Fibroblast of villous mesenchyme (primary cell): ENCODE measurements around the gene CD163L1. TPM values are rescaled to one million over a fixed set of nuclear protein-coding genes. Genes with fewer than 3 reads are reported as not detected.
A peak's percentile ranks its signal among the peaks of the same experiment; 100 is the strongest.

Source experiments
- DNase-seq: peaks from one replicate; pipeline ENCODE4 v3.0.0-alpha.2; 2010; ENCODE audit warnings: low read depth
- H3K4me3 ChIP-seq: 2 replicates; pipeline ENCODE4 v1.5.1; 2011; ENCODE audit warnings: low read depth, mild to moderate bottlenecking, low read length
- CTCF ChIP-seq: IDR thresholded peaks from 2 replicates; pipeline ENCODE4 v1.5.1; 2012; ENCODE audit warnings: low read depth, mild to moderate bottlenecking, low read length; ENCODE audit not compliant: insufficient read depth
- total RNA-seq: library from RNA; depleted of rRNA; stranded (reverse); fragments of >200 nt; gene quantifications from 2 replicates; pipeline ENCODE4 v1.2.3, GENCODE V29; 2012

The CD163L1 gene
- total RNA-seq, 1 donor, result 7.3 TPM

GRCh38 chr12:7376196-7376595, 67.8 kb downstream of the CD163L1 start:
- H3K4me3 ChIP-seq, result no peak overlapping the region
- peak; percentile 43 for DNase-seq
- TF ChIP-seq CTCF, result no peak

GRCh38 chr12:7375145-7375543, 68.8 kb downstream of the CD163L1 start:
- no peak for TF ChIP-seq CTCF
- no peak for DNase-seq
- H3K4me3 ChIP-seq, result no peak overlapping the region

GRCh38 chr12:7374423-7375144, 69.4 kb downstream of the CD163L1 start:
- DNase-seq, result peak; percentile 39
- peak; percentile 65 for TF ChIP-seq CTCF

GRCh38 chr12:7373226-7373625, 70.7 kb downstream of the CD163L1 start:
- H3K4me3 ChIP-seq, result no peak overlapping the region
- no peak for DNase-seq
- no peak for TF ChIP-seq CTCF

More at GRCh38 chr12:7374423-7375144, 69.4 kb downstream of the CD163L1 start:
- no peak overlapping the region for H3K4me3 ChIP-seq

- no peak overlapping the region for H3K4me3 ChIP-seq
- TF ChIP-seq CTCF, result no peak
- DNase-seq, result no peak
Measured at GRCh38 chr12:7369274-7369729, 74.7 kb downstream of the CD163L1 start.

- DNase-seq, result no peak
- TF ChIP-seq CTCF, result no peak
- no peak overlapping the region for H3K4me3 ChIP-seq
Measured at GRCh38 chr12:7362734-7363133, 81.2 kb downstream of the CD163L1 start.

GRCh38 chr12:7361265-7361664, 82.7 kb downstream of the CD163L1 start:
- no peak for TF ChIP-seq CTCF
- DNase-seq, result no peak
- H3K4me3 ChIP-seq, result no peak overlapping the region
